Measurements from ENCODE around the gene PLSCR4. TPM values are rescaled to one million over a fixed set of nuclear protein-coding genes. Genes with fewer than 3 reads are reported as not detected.

PLSCR4 gene
- total and polyA plus RNA-seq, 2 donors (not counting 3 experiments of a cell fraction or from before 2014, with no cell fraction given) = 81.5 to 91.7 TPM

DNA sequence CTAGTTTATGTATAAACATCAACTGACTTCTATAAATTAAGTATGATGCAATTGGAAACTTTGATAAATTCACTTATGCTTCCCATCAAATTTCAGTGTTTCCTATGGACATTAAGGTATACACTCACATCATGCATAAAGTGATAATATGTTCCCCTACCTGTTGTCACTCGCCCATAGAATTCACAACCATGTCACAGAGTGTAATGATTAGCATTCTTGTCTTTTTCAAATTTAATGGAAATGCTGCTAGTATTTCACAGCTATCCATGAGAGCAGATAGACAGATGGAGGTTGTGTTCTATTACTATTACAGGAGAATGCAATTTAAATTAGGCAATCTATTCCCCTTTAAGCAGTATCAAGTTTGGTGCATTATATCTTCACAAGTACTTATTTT lies 984 bp downstream of the PLSCR4 start:
- H3K9me3 ChIP-seq (replicated peaks; ENCODE audit: control insufficient read depth, insufficient read depth, low read length) = no peaks in the 10 kb centered on the region
- H3K79me2 ChIP-seq (ENCODE audit: control insufficient read depth, insufficient read depth, low read length) = peaks cover 37% of the 10 kb centered on the region
- H3K27me3 ChIP-seq (ENCODE audit: control insufficient read depth in 2 of 2, insufficient read depth in 2 of 2, low read length in 2 of 2) = no peaks in the 10 kb centered on the region
- peak overlapping the region; percentile 94 to 97 (median 96) for H3K4me3 ChIP-seq (replicated peaks in 1 of 3; ENCODE audit: insufficient read depth in 1 of 3, low read depth in 1 of 3, low read length in 3 of 3)
- DNase-seq (ENCODE audit: low read depth, low spot score) (peak; percentile 47), FAIRE-seq (no peak)
- H2AFZ ChIP-seq (ENCODE audit: low read depth, low read length) = no peak overlapping the region
- peak overlapping the region; percentile 94 for H3K9ac ChIP-seq (replicated peaks; ENCODE audit: extremely low read depth, insufficient read depth, low read length)
- H3K9me1 ChIP-seq (replicated peaks; ENCODE audit: control insufficient read depth, extremely low read depth, insufficient read depth, low read length) = no peaks in the 10 kb centered on the region
- TF ChIP-seq MYC (IDR thresholded peaks at IDR 0.05; ENCODE audit: low read depth, low read length) = no peak
- TF ChIP-seq POLR2AphosphoS5 (IDR thresholded peaks at IDR 0.05; ENCODE audit: insufficient read depth, low read depth, low read length) = no peak
- TF ChIP-seq, protein P1, sequence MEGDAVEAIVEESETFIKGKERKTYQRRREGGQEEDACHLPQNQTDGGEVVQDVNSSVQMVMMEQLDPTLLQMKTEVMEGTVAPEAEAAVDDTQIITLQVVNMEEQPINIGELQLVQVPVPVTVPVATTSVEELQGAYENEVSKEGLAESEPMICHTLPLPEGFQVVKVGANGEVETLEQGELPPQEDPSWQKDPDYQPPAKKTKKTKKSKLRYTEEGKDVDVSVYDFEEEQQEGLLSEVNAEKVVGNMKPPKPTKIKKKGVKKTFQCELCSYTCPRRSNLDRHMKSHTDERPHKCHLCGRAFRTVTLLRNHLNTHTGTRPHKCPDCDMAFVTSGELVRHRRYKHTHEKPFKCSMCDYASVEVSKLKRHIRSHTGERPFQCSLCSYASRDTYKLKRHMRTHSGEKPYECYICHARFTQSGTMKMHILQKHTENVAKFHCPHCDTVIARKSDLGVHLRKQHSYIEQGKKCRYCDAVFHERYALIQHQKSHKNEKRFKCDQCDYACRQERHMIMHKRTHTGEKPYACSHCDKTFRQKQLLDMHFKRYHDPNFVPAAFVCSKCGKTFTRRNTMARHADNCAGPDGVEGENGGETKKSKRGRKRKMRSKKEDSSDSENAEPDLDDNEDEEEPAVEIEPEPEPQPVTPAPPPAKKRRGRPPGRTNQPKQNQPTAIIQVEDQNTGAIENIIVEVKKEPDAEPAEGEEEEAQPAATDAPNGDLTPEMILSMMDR (IDR thresholded peaks at IDR 0.05; ENCODE audit: extremely low read depth in 1 of 2, insufficient read depth in 1 of 2, low read depth in 1 of 2, low read length in 2 of 2) = no peak
- no peak for TF ChIP-seq POLR2A (IDR thresholded peaks at IDR 0.05; ENCODE audit: low read depth, low read length)
- POLR2A ChIA-PET = no interaction called here
- dilution Hi-C loops (cut with MboI; ENCODE audit: extremely low pct_ligation_motif_present, low sequenced_read_pairs) (no loop called here), intact Hi-C loops (cut with micrococcal nuclease) (loop anchor here (1.0 to 2.0 kb wide), 3 partner anchors 31 to 293 kb away; no protein-coding TSS in a partner anchor)
- BruUV-seq (replicated peaks) = TSS peak; percentile 48
- H3K4me2 ChIP-seq (ENCODE audit: insufficient read depth, low read length) = peak overlapping the region; percentile 83
- peak overlapping the region; percentile 77 for H3K27ac ChIP-seq (ENCODE audit: insufficient read depth, low read depth, low read length)
- CTCF ChIA-PET = interaction anchor here (1.2 to 6.7 kb wide), 3 partner anchors 28 to 185 kb away, joined by 3 to 65 read pairs (median 3); no protein-coding TSS in a partner anchor
- H4K20me1 ChIP-seq (replicated peaks; ENCODE audit: control insufficient read depth, extremely low read depth, insufficient read depth, low read length) = no peaks in the 10 kb centered on the region
- peaks cover 36% of the 10 kb centered on the region for H3K4me1 ChIP-seq (ENCODE audit: control insufficient read depth, extremely low read depth, insufficient read depth, low read length)
- peaks cover 0 to 1% of the 10 kb centered on the region in 2 experiments for H3K36me3 ChIP-seq (ENCODE audit: control insufficient read depth in 2 of 2, extremely low read depth in 1 of 2, insufficient read depth in 2 of 2, low read length in 2 of 2)

DNA sequence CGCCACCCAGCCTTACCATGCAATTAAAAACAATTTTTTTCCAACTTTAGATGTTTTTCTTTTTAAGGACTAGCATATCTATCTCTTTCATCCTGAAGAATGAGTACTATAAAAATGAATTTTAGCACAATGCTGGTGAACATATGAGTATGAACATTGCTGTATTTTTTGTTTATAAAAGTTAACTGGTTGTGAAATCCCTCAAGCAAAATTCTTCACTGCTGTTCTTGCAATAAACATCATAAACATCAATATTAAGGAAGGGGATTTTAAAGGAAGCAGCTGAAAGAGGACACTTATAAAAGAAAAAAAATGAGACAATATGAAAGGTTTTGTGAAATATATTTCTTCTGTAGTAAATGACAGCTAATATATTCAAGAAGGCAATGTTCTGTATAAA lies 3.0 kb downstream of the PLSCR4 start:
- H4K20me1 ChIP-seq (replicated peaks; ENCODE audit: control insufficient read depth, extremely low read depth, insufficient read depth, low read length) = no peaks in the 10 kb centered on the region
- FAIRE-seq = no peak
- peak overlapping the region in 2 of 3 experiments; percentile 96 to 97 for H3K4me3 ChIP-seq (replicated peaks in 1 of 3; ENCODE audit: insufficient read depth in 1 of 3, low read depth in 1 of 3, low read length in 3 of 3)
- POLR2A ChIA-PET = interaction anchor here (0.7 kb wide), 1 partner anchor 27 kb away, joined by 3 read pairs; no protein-coding TSS in a partner anchor
- intact Hi-C loops (cut with micrococcal nuclease) (loop anchor here (1.0 kb wide), 2 partner anchors 24 to 79 kb away; no protein-coding TSS in a partner anchor), dilution Hi-C loops (cut with MboI; ENCODE audit: extremely low pct_ligation_motif_present, low sequenced_read_pairs) (no loop called here)
- DNase-seq (ENCODE audit: low read depth, low spot score) = peak; percentile 39
- BruUV-seq (replicated peaks) = no TSS peak
- H3K79me2 ChIP-seq (ENCODE audit: control insufficient read depth, insufficient read depth, low read length) = peaks cover 46% of the 10 kb centered on the region
- peak overlapping the region; percentile 94 for H3K9ac ChIP-seq (replicated peaks; ENCODE audit: extremely low read depth, insufficient read depth, low read length)
- peak overlapping the region; percentile 83 for H3K4me2 ChIP-seq (ENCODE audit: insufficient read depth, low read length)
- H3K9me1 ChIP-seq (replicated peaks; ENCODE audit: control insufficient read depth, extremely low read depth, insufficient read depth, low read length) = no peaks in the 10 kb centered on the region
- no peaks in the 10 kb centered on the region for H3K9me3 ChIP-seq (replicated peaks; ENCODE audit: control insufficient read depth, insufficient read depth, low read length)
- H3K27me3 ChIP-seq (ENCODE audit: control insufficient read depth in 2 of 2, insufficient read depth in 2 of 2, low read length in 2 of 2) = no peaks in the 10 kb centered on the region
- peaks cover 36% of the 10 kb centered on the region for H3K4me1 ChIP-seq (ENCODE audit: control insufficient read depth, extremely low read depth, insufficient read depth, low read length)
- peaks cover 0 to 7% of the 10 kb centered on the region in 2 experiments for H3K36me3 ChIP-seq (ENCODE audit: control insufficient read depth in 2 of 2, extremely low read depth in 1 of 2, insufficient read depth in 2 of 2, low read length in 2 of 2)
- CTCF ChIA-PET = interaction anchor here (0.7 to 6.7 kb wide), 5 partner anchors 21 to 79 kb away, joined by 3 to 65 read pairs (median 5); no protein-coding TSS in a partner anchor
- peak overlapping the region; percentile 57 for H3K27ac ChIP-seq (ENCODE audit: insufficient read depth, low read depth, low read length)
- H2AFZ ChIP-seq (ENCODE audit: low read depth, low read length) = no peak overlapping the region
- TF ChIP-seq JUN (IDR thresholded peaks at IDR 0.05; ENCODE audit: borderline replicate concordance, insufficient read depth, insufficient read length, low read depth) (no peak), POLR2AphosphoS5 (IDR thresholded peaks at IDR 0.05; ENCODE audit: insufficient read depth, low read depth, low read length) (no peak), MYC (IDR thresholded peaks at IDR 0.05; ENCODE audit: low read depth, low read length) (no peak), FOS (IDR thresholded peaks at IDR 0.05; ENCODE audit: borderline replicate concordance, insufficient read depth, low read length) (no peak), EZH2 (IDR thresholded peaks at IDR 0.05; ENCODE audit: borderline replicate concordance, low read depth, low read length, severe bottlenecking) (no peak), GATA2 (IDR thresholded peaks at IDR 0.05; ENCODE audit: insufficient read depth, insufficient read length, low read depth, low read length) (no peak), POLR2A (IDR thresholded peaks at IDR 0.05; ENCODE audit: low read depth, low read length) (no peak)
- TF ChIP-seq, protein P1 (IDR thresholded peaks at IDR 0.05; ENCODE audit: extremely low read depth in 1 of 2, insufficient read depth in 1 of 2, low read depth in 1 of 2, low read length in 2 of 2) = no peak
- TF ChIP-seq, protein P2, sequence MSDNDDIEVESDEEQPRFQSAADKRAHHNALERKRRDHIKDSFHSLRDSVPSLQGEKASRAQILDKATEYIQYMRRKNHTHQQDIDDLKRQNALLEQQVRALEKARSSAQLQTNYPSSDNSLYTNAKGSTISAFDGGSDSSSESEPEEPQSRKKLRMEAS (IDR thresholded peaks at IDR 0.05; ENCODE audit: insufficient read depth, insufficient read length) = no peak
